Measurements from ENCODE around the gene LHFPL4.
"Not testable (repeated sequence)": the region's sequence is repeated elsewhere in the genome, so short reads cannot be mapped to it uniquely, and the experiment has no call there.

Gene LHFPL4

GRCh38 chr3:9498781-9499180 is 54.8 kb downstream of the LHFPL4 start:
- no peak overlapping the region for H3K9ac ChIP-seq (ENCODE audit: low read length)
- no peaks in the 10 kb centered on the region for H3K9me3 ChIP-seq (ENCODE audit: control insufficient read depth, low read depth, low read length)
- no peaks in the 10 kb centered on the region for H3K36me3 ChIP-seq (ENCODE audit: control insufficient read depth, low read depth, low read length)
- H3K27ac ChIP-seq (ENCODE audit: low read length), result no peak overlapping the region
- H3K4me1 ChIP-seq (ENCODE audit: control insufficient read depth, low read depth, low read length), result no peaks in the 10 kb centered on the region
- no peak overlapping the region for H3K4me3 ChIP-seq (ENCODE audit: low read length)
- H3K27me3 ChIP-seq (ENCODE audit: control insufficient read depth, insufficient read depth, low read length), result peaks cover 33% of the 10 kb centered on the region

DNA sequence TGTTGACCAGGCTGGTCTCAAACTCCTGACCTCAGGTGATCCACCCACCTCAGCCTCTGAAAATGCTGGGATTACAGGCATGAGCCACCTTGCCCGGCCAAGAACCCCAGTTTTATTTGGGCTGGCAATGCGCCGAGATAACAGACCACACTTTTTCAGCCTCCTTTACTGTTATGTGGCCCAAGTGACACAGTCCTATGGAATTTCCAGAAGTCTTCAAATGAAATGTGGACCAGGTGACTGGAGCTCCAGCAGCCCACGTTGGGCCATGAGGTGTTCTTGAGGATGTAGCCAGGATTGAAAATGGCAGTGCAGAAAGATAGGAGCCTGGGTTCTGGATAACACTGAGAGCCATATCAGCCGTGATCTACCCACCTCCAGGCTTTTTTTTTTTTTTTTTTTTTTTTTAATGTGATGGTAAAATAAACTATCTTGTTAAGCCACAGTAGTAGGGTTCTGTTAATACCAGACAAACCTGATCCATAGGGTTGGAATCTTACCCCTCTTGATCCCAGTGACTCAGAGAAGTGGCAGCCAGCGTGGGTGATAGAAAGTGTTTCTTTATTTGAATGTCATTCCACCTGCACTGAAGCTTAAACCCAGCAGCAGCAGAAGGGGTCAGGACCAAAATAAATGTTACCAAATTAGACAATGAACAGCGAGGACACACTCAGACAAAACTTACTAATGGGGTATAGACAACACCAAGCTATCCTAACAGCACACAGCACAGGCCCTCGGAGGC is 55.6 kb downstream of the LHFPL4 start:
- no peak overlapping the region for H3K27ac ChIP-seq (ENCODE audit: low read length)
- H3K4me3 ChIP-seq (ENCODE audit: low read length), result no peak overlapping the region
- no peaks in the 10 kb centered on the region for H3K9me3 ChIP-seq (ENCODE audit: control insufficient read depth, low read depth, low read length)
- no peaks in the 10 kb centered on the region for H3K36me3 ChIP-seq (ENCODE audit: control insufficient read depth, low read depth, low read length)
- no peaks in the 10 kb centered on the region for H3K4me1 ChIP-seq (ENCODE audit: control insufficient read depth, low read depth, low read length)
- H3K9ac ChIP-seq (ENCODE audit: low read length), result no peak overlapping the region
- H3K27me3 ChIP-seq (ENCODE audit: control insufficient read depth, insufficient read depth, low read length), result peaks cover 33% of the 10 kb centered on the region

DNA sequence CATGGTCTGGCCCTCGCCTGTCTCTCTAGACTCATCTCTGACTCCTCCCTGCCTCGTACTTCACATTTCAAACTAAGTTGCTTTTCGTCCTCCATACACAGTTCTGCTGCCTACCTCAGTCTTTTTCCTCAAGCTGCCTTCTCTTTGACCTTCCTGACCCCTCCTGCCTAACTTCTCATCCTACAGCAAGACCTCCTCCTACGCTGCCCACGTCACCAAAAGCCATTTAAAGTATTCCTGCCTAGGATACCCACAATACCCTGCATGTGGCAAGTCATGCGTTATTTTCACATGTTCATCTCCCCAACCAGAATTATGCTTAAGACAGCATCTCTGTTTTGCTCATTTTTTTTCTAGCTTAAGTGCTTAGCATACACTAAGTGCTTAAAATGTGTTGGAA is 56.7 kb downstream of the LHFPL4 start:
- no peaks in the 10 kb centered on the region for H3K9me3 ChIP-seq (ENCODE audit: control insufficient read depth, low read depth, low read length)
- H3K27me3 ChIP-seq (ENCODE audit: control insufficient read depth, insufficient read depth, low read length), result peaks cover 33% of the 10 kb centered on the region

GRCh38 chr3:9494036-9494435 is 59.6 kb downstream of the LHFPL4 start:
- not testable (repeated sequence) for H3K4me3 ChIP-seq (ENCODE audit: low read length); H3K4me1 ChIP-seq (ENCODE audit: control insufficient read depth, low read depth, low read length); H3K9me3 ChIP-seq (ENCODE audit: control insufficient read depth, low read depth, low read length); H3K9ac ChIP-seq (ENCODE audit: low read length); H3K36me3 ChIP-seq (ENCODE audit: control insufficient read depth, low read depth, low read length); H3K27ac ChIP-seq (ENCODE audit: low read length)
- peaks cover 20% of the 10 kb centered on the region for H3K27me3 ChIP-seq (ENCODE audit: control insufficient read depth, insufficient read depth, low read length)

More for the DNA sequence above, 56.7 kb downstream of the LHFPL4 start:
- H3K36me3 ChIP-seq (ENCODE audit: control insufficient read depth, low read depth, low read length), result no peaks in the 10 kb centered on the region
- H3K27ac ChIP-seq (ENCODE audit: low read length), result no peak overlapping the region
- H3K4me3 ChIP-seq (ENCODE audit: low read length), result no peak overlapping the region
- no peak overlapping the region for H3K9ac ChIP-seq (ENCODE audit: low read length)
- H3K4me1 ChIP-seq (ENCODE audit: control insufficient read depth, low read depth, low read length), result no peaks in the 10 kb centered on the region

DNA sequence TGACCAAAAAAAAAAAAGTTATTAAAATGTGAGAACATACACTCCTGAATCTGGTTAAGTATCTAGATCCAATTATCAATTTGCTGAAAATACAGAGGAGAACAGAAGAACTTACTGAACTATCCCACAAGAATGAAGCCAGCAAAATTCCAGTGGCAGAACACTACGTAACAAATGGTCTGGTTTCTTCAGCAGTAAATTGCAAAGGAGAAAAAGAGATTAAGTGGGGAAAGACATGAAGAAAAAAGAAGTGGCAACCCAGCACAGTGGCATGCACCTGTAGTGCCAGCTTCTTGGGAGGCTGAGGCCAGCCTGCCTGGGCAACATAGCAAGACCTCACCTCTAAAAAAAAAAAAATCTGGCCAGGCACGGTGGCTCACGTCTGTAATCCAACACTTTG is 62.1 kb downstream of the LHFPL4 start:
- no peak overlapping the region for H3K9ac ChIP-seq (ENCODE audit: low read length)
- peaks cover 10% of the 10 kb centered on the region for H3K27me3 ChIP-seq (ENCODE audit: control insufficient read depth, insufficient read depth, low read length)
- no peaks in the 10 kb centered on the region for H3K4me1 ChIP-seq (ENCODE audit: control insufficient read depth, low read depth, low read length)
- H3K9me3 ChIP-seq (ENCODE audit: control insufficient read depth, low read depth, low read length), result no peaks in the 10 kb centered on the region
- no peak overlapping the region for H3K4me3 ChIP-seq (ENCODE audit: low read length)
- no peaks in the 10 kb centered on the region for H3K36me3 ChIP-seq (ENCODE audit: control insufficient read depth, low read depth, low read length)
- H3K27ac ChIP-seq (ENCODE audit: low read length), result no peak overlapping the region

GRCh38 chr3:9485248-9485647 is 68.4 kb downstream of the LHFPL4 start:
- H3K9me3 ChIP-seq (ENCODE audit: control insufficient read depth, low read depth, low read length), result no peaks in the 10 kb centered on the region
- H3K4me1 ChIP-seq (ENCODE audit: control insufficient read depth, low read depth, low read length), result no peaks in the 10 kb centered on the region
- H3K27ac ChIP-seq (ENCODE audit: low read length), result no peak overlapping the region
- H3K4me3 ChIP-seq (ENCODE audit: low read length), result no peak overlapping the region
- H3K9ac ChIP-seq (ENCODE audit: low read length), result no peak overlapping the region
- peaks cover 8% of the 10 kb centered on the region for H3K36me3 ChIP-seq (ENCODE audit: control insufficient read depth, low read depth, low read length)
- H3K27me3 ChIP-seq (ENCODE audit: control insufficient read depth, insufficient read depth, low read length), result no peaks in the 10 kb centered on the region

- H3K9ac ChIP-seq (ENCODE audit: low read length), result no peak overlapping the region
- H3K27me3 ChIP-seq (ENCODE audit: control insufficient read depth, insufficient read depth, low read length), result no peaks in the 10 kb centered on the region
- H3K36me3 ChIP-seq (ENCODE audit: control insufficient read depth, low read depth, low read length), result peaks cover 53% of the 10 kb centered on the region
- no peak overlapping the region for H3K27ac ChIP-seq (ENCODE audit: low read length)
- no peaks in the 10 kb centered on the region for H3K9me3 ChIP-seq (ENCODE audit: control insufficient read depth, low read depth, low read length)
- no peaks in the 10 kb centered on the region for H3K4me1 ChIP-seq (ENCODE audit: control insufficient read depth, low read depth, low read length)
- H3K4me3 ChIP-seq (ENCODE audit: low read length), result no peak overlapping the region
These were observed 73.4 kb downstream of the LHFPL4 start for GRCh38 chr3:9480265-9480664.

- no peaks in the 10 kb centered on the region for H3K9me3 ChIP-seq (ENCODE audit: control insufficient read depth, low read depth, low read length)
- no peaks in the 10 kb centered on the region for H3K4me1 ChIP-seq (ENCODE audit: control insufficient read depth, low read depth, low read length)
- H3K27me3 ChIP-seq (ENCODE audit: control insufficient read depth, insufficient read depth, low read length), result no peaks in the 10 kb centered on the region
- H3K4me3 ChIP-seq (ENCODE audit: low read length), result no peak overlapping the region
- no peak overlapping the region for H3K9ac ChIP-seq (ENCODE audit: low read length)
- peaks cover 87% of the 10 kb centered on the region for H3K36me3 ChIP-seq (ENCODE audit: control insufficient read depth, low read depth, low read length)
- no peak overlapping the region for H3K27ac ChIP-seq (ENCODE audit: low read length)
These were observed 76.7 kb downstream of the LHFPL4 start for GRCh38 chr3:9476935-9477334.

GRCh38 chr3:9474482-9474881 is 79.1 kb downstream of the LHFPL4 start:
- H3K4me1 ChIP-seq (ENCODE audit: control insufficient read depth, low read depth, low read length), result no peaks in the 10 kb centered on the region
- H3K27ac ChIP-seq (ENCODE audit: low read length), result no peak overlapping the region
- no peak overlapping the region for H3K4me3 ChIP-seq (ENCODE audit: low read length)
- H3K9me3 ChIP-seq (ENCODE audit: control insufficient read depth, low read depth, low read length), result no peaks in the 10 kb centered on the region
- peaks cover 97% of the 10 kb centered on the region for H3K36me3 ChIP-seq (ENCODE audit: control insufficient read depth, low read depth, low read length)
- H3K27me3 ChIP-seq (ENCODE audit: control insufficient read depth, insufficient read depth, low read length), result no peaks in the 10 kb centered on the region
- no peak overlapping the region for H3K9ac ChIP-seq (ENCODE audit: low read length)

GRCh38 chr3:9473496-9474065 is 80.0 kb downstream of the LHFPL4 start:
- H3K36me3 ChIP-seq (ENCODE audit: control insufficient read depth, low read depth, low read length), result peaks cover 97% of the 10 kb centered on the region
- H3K27me3 ChIP-seq (ENCODE audit: control insufficient read depth, insufficient read depth, low read length), result no peaks in the 10 kb centered on the region

GRCh38 chr3:9469986-9470385 is 83.6 kb downstream of the LHFPL4 start:
- H3K27ac ChIP-seq (ENCODE audit: low read length), result no peak overlapping the region
- H3K9ac ChIP-seq (ENCODE audit: low read length), result no peak overlapping the region
- H3K27me3 ChIP-seq (ENCODE audit: control insufficient read depth, insufficient read depth, low read length), result no peaks in the 10 kb centered on the region
- peaks cover 98% of the 10 kb centered on the region for H3K36me3 ChIP-seq (ENCODE audit: control insufficient read depth, low read depth, low read length)
- H3K9me3 ChIP-seq (ENCODE audit: control insufficient read depth, low read depth, low read length), result no peaks in the 10 kb centered on the region
- H3K4me1 ChIP-seq (ENCODE audit: control insufficient read depth, low read depth, low read length), result no peaks in the 10 kb centered on the region
- no peak overlapping the region for H3K4me3 ChIP-seq (ENCODE audit: low read length)

More at GRCh38 chr3:9473496-9474065, 80.0 kb downstream of the LHFPL4 start:
- H3K4me3 ChIP-seq (ENCODE audit: low read length), result no peak overlapping the region
- H3K4me1 ChIP-seq (ENCODE audit: control insufficient read depth, low read depth, low read length), result no peaks in the 10 kb centered on the region
- H3K9ac ChIP-seq (ENCODE audit: low read length), result no peak overlapping the region
- no peak overlapping the region for H3K27ac ChIP-seq (ENCODE audit: low read length)
- H3K9me3 ChIP-seq (ENCODE audit: control insufficient read depth, low read depth, low read length), result no peaks in the 10 kb centered on the region

DNA sequence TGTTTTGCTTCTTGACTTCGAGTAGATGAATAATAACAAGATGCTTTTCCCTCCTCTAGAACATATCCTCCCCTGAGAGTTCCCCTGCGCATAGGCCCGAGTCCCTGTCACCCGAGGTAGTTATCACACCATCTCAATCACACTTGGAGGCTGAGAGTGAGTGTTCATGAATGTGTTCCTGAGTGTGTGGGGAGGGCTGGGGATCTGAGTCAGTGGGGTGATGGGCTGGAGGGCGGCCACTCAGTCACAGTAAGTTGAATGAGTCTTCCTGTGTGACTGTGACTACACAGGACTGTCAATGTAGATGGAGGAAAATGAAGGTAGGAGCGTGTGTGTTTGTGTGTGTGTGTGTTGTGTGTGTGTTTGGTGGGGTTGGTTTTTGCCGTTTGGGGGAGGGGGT is 85.2 kb downstream of the LHFPL4 start:
- no peak overlapping the region for H3K9ac ChIP-seq (ENCODE audit: low read length)
- H3K27ac ChIP-seq (ENCODE audit: low read length), result no peak overlapping the region
- H3K36me3 ChIP-seq (ENCODE audit: control insufficient read depth, low read depth, low read length), result peaks cover 98% of the 10 kb centered on the region
- H3K4me1 ChIP-seq (ENCODE audit: control insufficient read depth, low read depth, low read length), result no peaks in the 10 kb centered on the region
- H3K4me3 ChIP-seq (ENCODE audit: low read length), result no peak overlapping the region
- H3K9me3 ChIP-seq (ENCODE audit: control insufficient read depth, low read depth, low read length), result no peaks in the 10 kb centered on the region
- no peaks in the 10 kb centered on the region for H3K27me3 ChIP-seq (ENCODE audit: control insufficient read depth, insufficient read depth, low read length)
